Astrocyte of the cerebellum (primary cell): ENCODE measurements around the gene VSTM2L.

Experiments
- DNase-seq: peaks from one replicate; pipeline ENCODE4 v3.0.0-alpha.2; 2011; ENCODE audit warnings: low read depth
- H3K4me3 ChIP-seq: 2 replicates; pipeline ENCODE4 v1.5.1; 2011; ENCODE audit warnings: mild to moderate bottlenecking, low read depth, low read length, moderate library complexity
- CTCF ChIP-seq: IDR thresholded peaks from 2 replicates; pipeline ENCODE4 v1.5.1; 2012; ENCODE audit warnings: low read length, low read depth, moderate library complexity, mild to moderate bottlenecking; ENCODE audit errors: missing control alignments
- in situ Hi-C: cut with HindIII; loops from 2 replicates; pipeline ENCODE4 v1.10.0; 2017; ENCODE audit warnings: low sequenced_read_pairs

VSTM2L gene

GRCh38 chr20:37989601-37990295 is 86.8 kb downstream of the VSTM2L start:
- no peak overlapping the region for H3K4me3 ChIP-seq
- in situ Hi-C loops: no loop called here
- TF ChIP-seq CTCF: no peak
- no peak for DNase-seq

- in situ Hi-C loops: no loop called here
- no peak overlapping the region for H3K4me3 ChIP-seq
- TF ChIP-seq CTCF: no peak
- DNase-seq: no peak
Observed at GRCh38 chr20:37990571-37991151, 87.7 kb downstream of the VSTM2L start.

DNA sequence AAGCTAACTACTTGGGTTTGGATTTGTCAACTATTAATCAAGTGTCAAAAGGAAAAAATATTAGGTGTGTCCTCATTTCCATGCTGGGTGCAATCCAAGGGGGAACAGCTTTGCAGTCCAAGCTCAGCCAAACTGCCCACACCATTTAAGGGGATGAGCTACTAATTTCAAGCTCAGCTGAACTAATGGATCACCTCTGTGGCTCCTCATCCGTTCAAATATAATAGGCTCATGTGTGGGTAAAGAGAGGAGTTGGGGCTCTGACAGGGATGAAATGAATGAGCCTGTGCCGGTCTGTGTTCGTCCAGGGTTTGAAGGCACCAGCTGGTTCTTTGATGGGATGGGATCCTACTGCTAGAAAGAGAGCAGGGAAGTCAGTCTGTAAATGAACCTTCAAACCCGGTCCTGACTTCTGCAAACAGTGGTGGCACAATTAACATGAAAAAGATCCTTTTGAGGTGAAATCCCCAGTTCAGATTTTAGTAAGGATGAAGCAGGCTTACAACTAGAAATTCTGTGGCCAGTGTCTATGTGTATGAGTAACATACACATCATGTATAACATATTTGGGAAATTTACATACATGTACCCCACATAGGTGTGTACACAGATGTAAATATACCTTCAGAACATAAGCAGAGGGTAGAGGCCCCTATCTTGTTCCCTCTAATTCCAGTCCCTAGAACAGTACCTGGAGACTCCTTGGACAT is 88.4 kb downstream of the VSTM2L start:
- H3K4me3 ChIP-seq: no peak overlapping the region
- TF ChIP-seq CTCF: no peak
- no peak for DNase-seq
- in situ Hi-C loops: no loop called here

GRCh38 chr20:37991908-37992307 is 89.0 kb downstream of the VSTM2L start:
- no peak for DNase-seq
- no peak for TF ChIP-seq CTCF
- in situ Hi-C loops: no loop called here
- H3K4me3 ChIP-seq: no peak overlapping the region

GRCh38 chr20:37992802-37993409 is 90.0 kb downstream of the VSTM2L start:
- peak; percentile 70 for DNase-seq
- in situ Hi-C loops: no loop called here

More at GRCh38 chr20:37992802-37993409, 90.0 kb downstream of the VSTM2L start:
- H3K4me3 ChIP-seq: no peak overlapping the region
- peak; percentile 51 for TF ChIP-seq CTCF
